HS-5 (cell line): ENCODE data around the gene GCH1.
"Not testable (repeated sequence)": the region's sequence is repeated elsewhere in the genome, so short reads cannot be mapped to it uniquely, and the experiment has no call there.

Experiments
- DNase-seq: peaks from one replicate; pipeline ENCODE4 v3.0.0-alpha.2; 2012; ENCODE audit warnings: low read depth

Gene GCH1

GRCh38 chr14:54818201-54819133 is 84.2 kb downstream of the GCH1 start:
- DNase-seq = peak; percentile 18

- no peak for DNase-seq
These were observed 85.1 kb downstream of the GCH1 start for GRCh38 chr14:54817506-54817905.

- no peak for DNase-seq
These were observed 86.2 kb downstream of the GCH1 start for GRCh38 chr14:54816450-54816849.

- DNase-seq = no peak
These were observed 87.1 kb downstream of the GCH1 start for GRCh38 chr14:54815515-54815914.

- DNase-seq = no peak
These were observed 87.6 kb downstream of the GCH1 start for GRCh38 chr14:54815016-54815415.

- DNase-seq = no peak
These were observed 88.5 kb downstream of the GCH1 start for GRCh38 chr14:54814076-54814475.

- DNase-seq = no peak
These were observed 89.5 kb downstream of the GCH1 start for GRCh38 chr14:54813081-54813480.

- DNase-seq = no peak
These were observed 90.0 kb downstream of the GCH1 start for GRCh38 chr14:54812617-54813016.

- no peak for DNase-seq
These were observed 92.9 kb downstream of the GCH1 start for GRCh38 chr14:54809767-54810166.

- DNase-seq = no peak
These were observed 94.1 kb downstream of the GCH1 start for GRCh38 chr14:54808326-54809161.

GRCh38 chr14:54807881-54808280 is 94.7 kb downstream of the GCH1 start:
- no peak for DNase-seq

- DNase-seq = no peak
These were observed 95.2 kb downstream of the GCH1 start for GRCh38 chr14:54807428-54807827.

- no peak for DNase-seq
These were observed 96.0 kb downstream of the GCH1 start for GRCh38 chr14:54806616-54807015.

GRCh38 chr14:54805445-54806322 is 96.9 kb downstream of the GCH1 start:
- DNase-seq = peak; percentile 60

GRCh38 chr14:54805070-54805444 is 97.6 kb downstream of the GCH1 start:
- DNase-seq = no peak

GRCh38 chr14:54804538-54805041 is 98.0 kb downstream of the GCH1 start:
- no peak for DNase-seq

- DNase-seq = no peak
These were observed 98.6 kb downstream of the GCH1 start for GRCh38 chr14:54803926-54804537.

GRCh38 chr14:54803396-54803795 is 99.2 kb downstream of the GCH1 start:
- no peak for DNase-seq

- DNase-seq = not testable (repeated sequence)
These were observed 101.1 kb downstream of the GCH1 start for GRCh38 chr14:54801482-54801881.

- no peak for DNase-seq
These were observed 104.0 kb downstream of the GCH1 start for GRCh38 chr14:54798465-54799124.

GRCh38 chr14:54797986-54798385 is 104.6 kb downstream of the GCH1 start:
- no peak for DNase-seq
